ENCODE measurements around the gene SLC17A8.

The SLC17A8 gene

GRCh38 chr12:100442403-100442802 lies 85.5 kb downstream of the SLC17A8 start:
- Histone ChIP-seq H3K9me3 (no peaks in the 10 kb centered on the region), H3K4me2 (no peak overlapping the region), H4K20me1 (no peaks in the 10 kb centered on the region), H3K9ac (no peak overlapping the region), H3K27me3 (no peaks in the 10 kb centered on the region), H3K27ac (no peak overlapping the region), H3K4me3 (no peak overlapping the region), H3K4me1 (peaks cover 4% of the 10 kb centered on the region; the same call in 1 of the 2 replicates), H3K36me3 (no peaks in the 10 kb centered on the region)
- no peak for TF ChIP-seq Cebpa-rat (IDR thresholded peaks at IDR 0.05)

- Histone ChIP-seq H3K4me1 (peaks cover 8% of the 10 kb centered on the region; the same call in 1 of the 2 replicates), H3K36me3 (no peaks in the 10 kb centered on the region), H3K27ac (no peak overlapping the region), H4K20me1 (no peaks in the 10 kb centered on the region), H3K27me3 (no peaks in the 10 kb centered on the region), H3K9ac (no peak overlapping the region), H3K9me3 (no peaks in the 10 kb centered on the region), H3K4me3 (no peak overlapping the region), H3K4me2 (no peak overlapping the region)
- TF ChIP-seq Cebpa-rat (IDR thresholded peaks at IDR 0.05), result no peak
These were observed 86.6 kb downstream of the SLC17A8 start for GRCh38 chr12:100443434-100443833.

- no peak overlapping the region for H3K4me2 ChIP-seq
- no peaks in the 10 kb centered on the region for H3K9me3 ChIP-seq
- H3K9ac ChIP-seq, result no peak overlapping the region
- no peak overlapping the region for H3K27ac ChIP-seq
- no peak overlapping the region for H3K4me3 ChIP-seq
- no peaks in the 10 kb centered on the region for H3K27me3 ChIP-seq
- no peak for TF ChIP-seq Cebpa-rat (IDR thresholded peaks at IDR 0.05)
- no peaks in the 10 kb centered on the region for H4K20me1 ChIP-seq
- peaks cover 8% of the 10 kb centered on the region; the same call in 1 of the 2 replicates for H3K4me1 ChIP-seq
- H3K36me3 ChIP-seq, result no peaks in the 10 kb centered on the region
These were observed 88.2 kb downstream of the SLC17A8 start for GRCh38 chr12:100445081-100445481.

GRCh38 chr12:100447381-100447780 lies 90.5 kb downstream of the SLC17A8 start:
- no peaks in the 10 kb centered on the region for H4K20me1 ChIP-seq
- H3K27me3 ChIP-seq, result no peaks in the 10 kb centered on the region
- no peak overlapping the region for H3K27ac ChIP-seq
- H3K4me3 ChIP-seq, result no peak overlapping the region
- no peak overlapping the region for H3K9ac ChIP-seq
- no peak for TF ChIP-seq Cebpa-rat (IDR thresholded peaks at IDR 0.05)
- no peaks in the 10 kb centered on the region for H3K36me3 ChIP-seq
- H3K4me2 ChIP-seq, result peak overlapping the region; percentile 47
- no peaks in the 10 kb centered on the region for H3K9me3 ChIP-seq
- H3K4me1 ChIP-seq, result peaks cover 8% of the 10 kb centered on the region; the same call in 1 of the 2 replicates

- no peak for TF ChIP-seq Cebpa-rat (IDR thresholded peaks at IDR 0.05)
- no peaks in the 10 kb centered on the region for H3K27me3 ChIP-seq
These were observed 91.8 kb downstream of the SLC17A8 start for GRCh38 chr12:100448656-100449055.

GRCh38 chr12:100450735-100451134 lies 93.9 kb downstream of the SLC17A8 start:
- peaks cover 8% of the 10 kb centered on the region; the same call in 1 of the 2 replicates for H3K4me1 ChIP-seq
- TF ChIP-seq Cebpa-rat (IDR thresholded peaks at IDR 0.05), result no peak
- H3K9me3 ChIP-seq, result no peaks in the 10 kb centered on the region
- H3K4me3 ChIP-seq, result no peak overlapping the region
- no peak overlapping the region for H3K4me2 ChIP-seq
- H3K27ac ChIP-seq, result no peak overlapping the region
- no peaks in the 10 kb centered on the region for H4K20me1 ChIP-seq
- no peak overlapping the region for H3K9ac ChIP-seq
- no peaks in the 10 kb centered on the region for H3K36me3 ChIP-seq
- H3K27me3 ChIP-seq, result no peaks in the 10 kb centered on the region

More at GRCh38 chr12:100448656-100449055, 91.8 kb downstream of the SLC17A8 start:
- Histone ChIP-seq H3K9me3 (no peaks in the 10 kb centered on the region), H3K4me3 (no peak overlapping the region), H3K27ac (no peak overlapping the region), H4K20me1 (no peaks in the 10 kb centered on the region), H3K9ac (no peak overlapping the region), H3K4me2 (no peak overlapping the region), H3K36me3 (no peaks in the 10 kb centered on the region), H3K4me1 (peaks cover 8% of the 10 kb centered on the region; the same call in 1 of the 2 replicates)

- no peak for TF ChIP-seq Cebpa-rat (IDR thresholded peaks at IDR 0.05)
- Histone ChIP-seq H3K36me3 (no peaks in the 10 kb centered on the region), H4K20me1 (no peaks in the 10 kb centered on the region), H3K9me3 (no peaks in the 10 kb centered on the region), H3K4me1 (no peaks in the 10 kb centered on the region), H3K9ac (no peak overlapping the region), H3K27ac (no peak overlapping the region), H3K27me3 (no peaks in the 10 kb centered on the region), H3K4me3 (no peak overlapping the region), H3K4me2 (no peak overlapping the region)
These were observed 97.1 kb downstream of the SLC17A8 start for GRCh38 chr12:100453951-100454350.

GRCh38 chr12:100455896-100456295 lies 99.0 kb downstream of the SLC17A8 start:
- Histone ChIP-seq H3K27ac (no peak overlapping the region), H4K20me1 (no peaks in the 10 kb centered on the region), H3K4me1 (no peaks in the 10 kb centered on the region), H3K9ac (no peak overlapping the region), H3K9me3 (no peaks in the 10 kb centered on the region), H3K36me3 (no peaks in the 10 kb centered on the region), H3K27me3 (no peaks in the 10 kb centered on the region), H3K4me2 (no peak overlapping the region), H3K4me3 (no peak overlapping the region)
- TF ChIP-seq Cebpa-rat (IDR thresholded peaks at IDR 0.05), result no peak

GRCh38 chr12:100458191-100458590 lies 101.3 kb downstream of the SLC17A8 start:
- Histone ChIP-seq H3K27ac (no peak overlapping the region), H3K9ac (no peak overlapping the region), H3K9me3 (no peaks in the 10 kb centered on the region), H3K4me3 (no peak overlapping the region), H3K4me2 (no peak overlapping the region), H3K36me3 (no peaks in the 10 kb centered on the region), H4K20me1 (no peaks in the 10 kb centered on the region), H3K27me3 (no peaks in the 10 kb centered on the region), H3K4me1 (no peaks in the 10 kb centered on the region)
- TF ChIP-seq Cebpa-rat (IDR thresholded peaks at IDR 0.05), result no peak

- Histone ChIP-seq H3K27ac (no peak overlapping the region), H3K36me3 (no peaks in the 10 kb centered on the region), H3K4me3 (no peak overlapping the region), H4K20me1 (no peaks in the 10 kb centered on the region), H3K9me3 (no peaks in the 10 kb centered on the region), H3K9ac (no peak overlapping the region), H3K27me3 (no peaks in the 10 kb centered on the region), H3K4me1 (no peaks in the 10 kb centered on the region), H3K4me2 (no peak overlapping the region)
- no peak for TF ChIP-seq Cebpa-rat (IDR thresholded peaks at IDR 0.05)
These were observed 103.8 kb downstream of the SLC17A8 start for GRCh38 chr12:100460702-100461101.
